H1 (cell line): ENCODE data around the gene PECR. TPM values are rescaled to one million over a fixed set of nuclear protein-coding genes. Genes with fewer than 3 reads are reported as not detected.
A peak's percentile ranks its signal among the peaks of the same experiment; 100 is the strongest.

ENCODE experiments used
- ATF2 ChIP-seq: IDR thresholded peaks from 2 replicates; pipeline ENCODE4 v1.6.1; 2012; ENCODE audit warnings: low read length, inconsistent platforms
- BACH1 ChIP-seq: IDR thresholded peaks from 2 replicates; pipeline ENCODE4 v1.6.1; 2012; ENCODE audit warnings: low read length, improper control_type of control experiment
- BRCA1 ChIP-seq: IDR thresholded peaks from 2 replicates; pipeline ENCODE4 v1.6.1; 2012; ENCODE audit warnings: low read depth, low read length, improper control_type of control experiment
- CEBPB ChIP-seq: IDR thresholded peaks from 2 replicates; pipeline ENCODE4 v1.6.1; 2012; ENCODE audit warnings: low read depth, low read length
- CHD1 ChIP-seq: IDR thresholded peaks from 2 replicates; pipeline ENCODE4 v1.6.1; 2012; ENCODE audit warnings: low read depth, low read length, improper control_type of control experiment
- CREB1 ChIP-seq: IDR thresholded peaks from 2 replicates; pipeline ENCODE4 v1.6.1; 2012; ENCODE audit warnings: inconsistent platforms
- E2F6 ChIP-seq: IDR thresholded peaks from 2 replicates; pipeline ENCODE4 v1.6.1; 2012; ENCODE audit warnings: inconsistent platforms
- GABPA ChIP-seq: IDR thresholded peaks from 2 replicates; pipeline ENCODE4 v1.6.1; 2011; ENCODE audit warnings: mild to moderate bottlenecking, low read length, moderate library complexity, borderline replicate concordance; ENCODE audit not compliant: insufficient read depth
- HDAC2 ChIP-seq, 2 experiments: fragments of 300-600 bp in 1 of 2; sonication (generic) in 1 of 2; IDR thresholded peaks; 2 replicates each; pipeline ENCODE4 v1.6.1; 2011 to 2012; ENCODE audit warnings: low read depth in 2 of 2, low read length in 2 of 2, mild to moderate bottlenecking in 2 of 2, moderate library complexity in 2 of 2, borderline replicate concordance in 1 of 2, inconsistent platforms in 1 of 2
- JUND ChIP-seq: IDR thresholded peaks from 2 replicates; pipeline ENCODE4 v1.6.1; 2011; ENCODE audit warnings: mild to moderate bottlenecking, improper control_type of control experiment, low read length
- KDM1A ChIP-seq: fragments of 200-600, 300-600 bp; sonication (generic); IDR thresholded peaks from 2 replicates; pipeline ENCODE4 v1.7.1; 2016; ENCODE audit warnings: mild to moderate bottlenecking, low read length, borderline replicate concordance
- KDM4A ChIP-seq: IDR thresholded peaks from one replicate; pipeline ENCODE4 v1.7.1; 2012; ENCODE audit warnings: low read depth, mild to moderate bottlenecking, moderate library complexity, low read length, inconsistent platforms; ENCODE audit not compliant: severe bottlenecking
- KDM5A ChIP-seq: fragments of 200-600 bp; IDR thresholded peaks from 2 replicates; pipeline ENCODE4 v1.7.1; 2012; ENCODE audit warnings: mild to moderate bottlenecking, low read length, inconsistent platforms, mixed read lengths
- MAFK ChIP-seq: IDR thresholded peaks from 2 replicates; pipeline ENCODE4 v1.6.1; 2012; ENCODE audit warnings: low read depth, mild to moderate bottlenecking, improper control_type of control experiment, low read length
- PHF8 ChIP-seq: fragments of 200-600 bp; sonication (generic); conservative IDR thresholded peaks from 2 replicates; pipeline ENCODE4 v1.7.1; 2012; ENCODE audit warnings: low read depth, mild to moderate bottlenecking, inconsistent platforms, low read length, moderate library complexity
- POU5F1 ChIP-seq: IDR thresholded peaks from 2 replicates; pipeline ENCODE4 v1.6.1; 2011; ENCODE audit warnings: low read depth, mild to moderate bottlenecking, low read length, moderate library complexity
- RAD21 ChIP-seq, 2 experiments: IDR thresholded peaks in 1 of 2; conservative IDR thresholded peaks in 1 of 2; 2 replicates each; pipeline ENCODE4 v1.6.1; 2011; ENCODE audit warnings: low read depth in 2 of 2, low read length in 2 of 2, improper control_type of control experiment in 1 of 2, inconsistent platforms in 1 of 2, mild to moderate bottlenecking in 1 of 2, moderate library complexity in 1 of 2
- RXRA ChIP-seq: IDR thresholded peaks from 2 replicates; pipeline ENCODE4 v1.6.1; 2011; ENCODE audit warnings: low read depth, mild to moderate bottlenecking, low read length, moderate library complexity; ENCODE audit not compliant: insufficient read depth
- TAF7 ChIP-seq: optimal IDR thresholded peaks from 2 replicates; pipeline ENCODE3; 2011; ENCODE audit warnings: low read depth, mild to moderate bottlenecking, inconsistent platforms, low read length, moderate library complexity, borderline replicate concordance
- TCF12 ChIP-seq: IDR thresholded peaks from 2 replicates; pipeline ENCODE4 v1.6.1; 2011; ENCODE audit warnings: low read depth, mild to moderate bottlenecking, low read length
- USF2 ChIP-seq: IDR thresholded peaks from 2 replicates; pipeline ENCODE4 v1.6.1; 2011; ENCODE audit warnings: low read length, improper control_type of control experiment
- polyA plus RNA-seq, 7 experiments: library from polyadenylated mRNA; depleted of rRNA in 3 of 7; stranded (reverse) in 5 of 7; unstranded in 2 of 7; fragments of >200 nt in 5 of 7; fragments of 200-250 nt in 2 of 7; gene quantifications; 1 replicate in 5 of 7; 2 replicates in 1 of 7; 4 replicates in 1 of 7; pipeline versions ENCODE4 v1.2.1 to v1.2.3, GENCODE V29; 2011 to 2013; ENCODE audit warnings: missing spikeins in 2 of 7, mixed read lengths in 2 of 7
- total RNA-seq: library from RNA; stranded (reverse); fragmentation: NEBNext Ultra II Directional; extraction: Animal tissue kit (Norgen Biotek cat#: 25700); gene quantifications from 2 replicates; pipeline ENCODE4 v1.2.1, GENCODE V29; 2021

The PECR gene
- total and polyA plus RNA-seq, 2 of the 8 experiments (the other 6 are each of a cell fraction or from before 2014, with no cell fraction given), result 15.9 to 19.2 TPM

GRCh38 chr2:216081487-216082116 is at the start of gene PECR, which contains the start of gene TMEM169 (continued):
- TF ChIP-seq USF2 (peak; percentile 83), TAF7 (no peak), TCF12 (no peak), BRCA1 (no peak), GABPA (no peak; the same call in 1 of the 2 replicates), ATF2 (no peak), CREB1 (peak; percentile 39; the same call in 1 of the 2 replicates), RAD21 (IDR thresholded peaks at IDR 0.05 in 1 of 2, conservative IDR thresholded peaks at IDR 0.05 in 1 of 2; ENCODE audit: low read depth in 2 of 2, low read length in 2 of 2) (no peak), RXRA (no peak), BACH1 (no peak), KDM5A (no peak), E2F6 (peak; percentile 41; the same call in 1 of the 2 replicates), PHF8 (peak; percentile 65), KDM1A (no peak), CHD1 (no peak), MAFK (no peak), HDAC2 (IDR thresholded peaks at IDR 0.05; ENCODE audit: borderline replicate concordance in 1 of 2, low read depth in 2 of 2, low read length in 2 of 2) (no peak), CEBPB (no peak), JUND (no peak), POU5F1 (no peak), KDM4A (peak; percentile 84)
